ENCODE data around the gene TTC34.

DNA sequence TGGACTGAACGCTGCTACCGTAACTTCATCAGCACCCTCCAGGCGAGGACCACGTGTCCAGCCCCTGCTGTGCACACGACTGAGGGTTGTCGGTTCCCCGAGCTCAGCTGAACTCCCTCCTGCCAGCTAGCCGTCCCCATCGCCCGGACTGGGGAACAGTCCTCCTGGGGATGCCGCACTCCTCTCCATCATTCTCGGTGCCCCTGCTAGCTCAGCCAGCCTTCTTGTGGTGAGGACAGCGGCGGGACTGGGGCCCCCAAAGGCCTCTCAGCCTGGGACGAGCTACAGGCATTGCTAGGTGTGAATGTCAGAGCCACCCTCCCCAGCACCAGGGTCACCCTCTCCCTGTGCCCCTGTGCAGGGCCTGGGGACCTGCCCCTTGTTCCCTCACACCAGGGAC lies 8.8 kb upstream of the TTC34 start:
- TF ChIP-seq EZH2 (IDR thresholded peaks at IDR 0.05; ENCODE audit: low read depth, unreplicated experiment) (no peak), EZH2phosphoT487 (IDR thresholded peaks at IDR 0.05; ENCODE audit: unreplicated experiment) (no peak)
- TF ChIP-seq, protein P1, sequence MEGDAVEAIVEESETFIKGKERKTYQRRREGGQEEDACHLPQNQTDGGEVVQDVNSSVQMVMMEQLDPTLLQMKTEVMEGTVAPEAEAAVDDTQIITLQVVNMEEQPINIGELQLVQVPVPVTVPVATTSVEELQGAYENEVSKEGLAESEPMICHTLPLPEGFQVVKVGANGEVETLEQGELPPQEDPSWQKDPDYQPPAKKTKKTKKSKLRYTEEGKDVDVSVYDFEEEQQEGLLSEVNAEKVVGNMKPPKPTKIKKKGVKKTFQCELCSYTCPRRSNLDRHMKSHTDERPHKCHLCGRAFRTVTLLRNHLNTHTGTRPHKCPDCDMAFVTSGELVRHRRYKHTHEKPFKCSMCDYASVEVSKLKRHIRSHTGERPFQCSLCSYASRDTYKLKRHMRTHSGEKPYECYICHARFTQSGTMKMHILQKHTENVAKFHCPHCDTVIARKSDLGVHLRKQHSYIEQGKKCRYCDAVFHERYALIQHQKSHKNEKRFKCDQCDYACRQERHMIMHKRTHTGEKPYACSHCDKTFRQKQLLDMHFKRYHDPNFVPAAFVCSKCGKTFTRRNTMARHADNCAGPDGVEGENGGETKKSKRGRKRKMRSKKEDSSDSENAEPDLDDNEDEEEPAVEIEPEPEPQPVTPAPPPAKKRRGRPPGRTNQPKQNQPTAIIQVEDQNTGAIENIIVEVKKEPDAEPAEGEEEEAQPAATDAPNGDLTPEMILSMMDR (conservative IDR thresholded peaks at IDR 0.05; ENCODE audit: low read depth in 2 of 2) = no peak
- TF ChIP-seq, protein P2, sequence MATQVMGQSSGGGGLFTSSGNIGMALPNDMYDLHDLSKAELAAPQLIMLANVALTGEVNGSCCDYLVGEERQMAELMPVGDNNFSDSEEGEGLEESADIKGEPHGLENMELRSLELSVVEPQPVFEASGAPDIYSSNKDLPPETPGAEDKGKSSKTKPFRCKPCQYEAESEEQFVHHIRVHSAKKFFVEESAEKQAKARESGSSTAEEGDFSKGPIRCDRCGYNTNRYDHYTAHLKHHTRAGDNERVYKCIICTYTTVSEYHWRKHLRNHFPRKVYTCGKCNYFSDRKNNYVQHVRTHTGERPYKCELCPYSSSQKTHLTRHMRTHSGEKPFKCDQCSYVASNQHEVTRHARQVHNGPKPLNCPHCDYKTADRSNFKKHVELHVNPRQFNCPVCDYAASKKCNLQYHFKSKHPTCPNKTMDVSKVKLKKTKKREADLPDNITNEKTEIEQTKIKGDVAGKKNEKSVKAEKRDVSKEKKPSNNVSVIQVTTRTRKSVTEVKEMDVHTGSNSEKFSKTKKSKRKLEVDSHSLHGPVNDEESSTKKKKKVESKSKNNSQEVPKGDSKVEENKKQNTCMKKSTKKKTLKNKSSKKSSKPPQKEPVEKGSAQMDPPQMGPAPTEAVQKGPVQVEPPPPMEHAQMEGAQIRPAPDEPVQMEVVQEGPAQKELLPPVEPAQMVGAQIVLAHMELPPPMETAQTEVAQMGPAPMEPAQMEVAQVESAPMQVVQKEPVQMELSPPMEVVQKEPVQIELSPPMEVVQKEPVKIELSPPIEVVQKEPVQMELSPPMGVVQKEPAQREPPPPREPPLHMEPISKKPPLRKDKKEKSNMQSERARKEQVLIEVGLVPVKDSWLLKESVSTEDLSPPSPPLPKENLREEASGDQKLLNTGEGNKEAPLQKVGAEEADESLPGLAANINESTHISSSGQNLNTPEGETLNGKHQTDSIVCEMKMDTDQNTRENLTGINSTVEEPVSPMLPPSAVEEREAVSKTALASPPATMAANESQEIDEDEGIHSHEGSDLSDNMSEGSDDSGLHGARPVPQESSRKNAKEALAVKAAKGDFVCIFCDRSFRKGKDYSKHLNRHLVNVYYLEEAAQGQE (IDR thresholded peaks at IDR 0.05; ENCODE audit: unreplicated experiment) = no peak
